GM23338 (cell line): ENCODE data around the gene TBX6. TPM values are rescaled to one million over a fixed set of nuclear protein-coding genes. Genes with fewer than 3 reads are reported as not detected.

Experiments used
- ATAC-seq: fragments of 200-7000 bp; cut with Tn5 transposase; 3 replicates; pipeline ENCODE4 v1.9.1; 2020
- DNase-seq: peaks from one replicate; pipeline ENCODE4 v3.0.0-alpha.2; 2015; ENCODE audit warnings: low spot score
- H2AFZ ChIP-seq: fragments of 200-600 bp; sonication (generic); 2 replicates; pipeline ENCODE4 v1.8.0; 2016; ENCODE audit warnings: antibody characterized with exemption, mild to moderate bottlenecking, moderate library complexity
- H3F3A ChIP-seq: fragments of 200-600 bp; sonication (generic); replicated peaks from 2 replicates; pipeline ENCODE4 v1.8.0; 2017; ENCODE audit warnings: antibody characterized with exemption, mixed run types, low read depth
- H3K27ac ChIP-seq: fragments of 200-600 bp; sonication (generic); 2 replicates; pipeline ENCODE4 v1.6.1; 2016; ENCODE audit warnings: low read depth
- H3K27me3 ChIP-seq: fragments of 200-600 bp; sonication (generic); 2 replicates; pipeline ENCODE4 v1.8.0; 2016; ENCODE audit warnings: mild to moderate bottlenecking, mixed run types, moderate library complexity; ENCODE audit not compliant: insufficient read depth
- H3K36me3 ChIP-seq: fragments of 200-600 bp; sonication (generic); 2 replicates; pipeline ENCODE4 v1.8.0; 2016; ENCODE audit warnings: mild to moderate bottlenecking; ENCODE audit not compliant: insufficient read depth
- H3K4me1 ChIP-seq: fragments of 200-600 bp; sonication (generic); 2 replicates; pipeline ENCODE4 v1.8.0; 2016; ENCODE audit warnings: mild to moderate bottlenecking, moderate library complexity; ENCODE audit not compliant: insufficient read depth
- H3K4me2 ChIP-seq: fragments of 200-600 bp; sonication (generic); 2 replicates; pipeline ENCODE4 v1.7.1; 2017; ENCODE audit warnings: mixed run types
- H3K4me3 ChIP-seq: fragments of 200-600 bp; sonication (generic); 2 replicates; pipeline ENCODE4 v1.6.1; 2016; ENCODE audit warnings: mixed run types
- H3K79me2 ChIP-seq: fragments of 200-600 bp; sonication (generic); replicated peaks from 2 replicates; pipeline ENCODE4 v1.8.0; 2017; ENCODE audit warnings: mild to moderate bottlenecking; ENCODE audit not compliant: insufficient read depth
- H3K9me2 ChIP-seq: fragments of 200-600 bp; sonication (generic); 2 replicates; pipeline ENCODE4 v1.8.0; 2017; ENCODE audit not compliant: insufficient read depth
- H4K20me1 ChIP-seq: fragments of 200-600 bp; sonication (generic); replicated peaks from 2 replicates; pipeline ENCODE4 v1.8.0; 2017; ENCODE audit warnings: mild to moderate bottlenecking; ENCODE audit not compliant: insufficient read depth
- H3K27ac Mint-ChIP-seq: 2 replicates; pipeline ENCODE4 v1.8.0; 2020; ENCODE audit warnings: inconsistent platforms, mild to moderate bottlenecking, moderate library complexity, mixed read lengths
- H3K27me3 Mint-ChIP-seq: 3 replicates; pipeline ENCODE4 v1.8.0; 2022; ENCODE audit warnings: low read depth, mild to moderate bottlenecking, moderate library complexity, mixed read lengths, inconsistent platforms; ENCODE audit not compliant: insufficient read depth, poor library complexity
- H3K36me3 Mint-ChIP-seq: 3 replicates; pipeline ENCODE4 v1.8.0; 2021; ENCODE audit warnings: low read depth, mild to moderate bottlenecking, inconsistent platforms, moderate library complexity, mixed read lengths
- H3K4me1 Mint-ChIP-seq: 3 replicates; pipeline ENCODE4 v1.8.0; 2020; ENCODE audit warnings: mild to moderate bottlenecking, inconsistent platforms, mixed read lengths
- H3K4me3 Mint-ChIP-seq: 3 replicates; pipeline ENCODE4 v1.8.0; 2021; ENCODE audit warnings: moderate library complexity, mild to moderate bottlenecking, inconsistent platforms, mixed read lengths
- H3K9me3 Mint-ChIP-seq: 3 replicates; pipeline ENCODE4 v1.8.0; 2020; ENCODE audit warnings: moderate library complexity, mild to moderate bottlenecking, inconsistent platforms, mixed read lengths
- CREB1 ChIP-seq: fragments of 250-450 bp; sonication (Bioruptor Pico); IDR thresholded peaks from 2 replicates; pipeline ENCODE4 v1.5.0; 2020; ENCODE audit warnings: low read depth, mild to moderate bottlenecking, moderate library complexity
- CTCF ChIP-seq, 2 experiments: fragments of 200-600 bp in 1 of 2; sonication (generic) in 1 of 2; conservative IDR thresholded peaks; 2 replicates each; pipeline versions ENCODE4 v1.5.1 to v1.6.1; 2016 to 2017; ENCODE audit warnings: antibody characterized with exemption in 2 of 2, low read depth in 2 of 2, mild to moderate bottlenecking in 2 of 2, moderate library complexity in 1 of 2
- EZH2 ChIP-seq: fragments of 200-600 bp; sonication (generic); IDR thresholded peaks from one replicate; pipeline ENCODE4 v1.8.0; 2017; ENCODE audit warnings: antibody characterized with exemption, mild to moderate bottlenecking, low read depth; ENCODE audit not compliant: unreplicated experiment
- EZH2phosphoT487 ChIP-seq: fragments of 200-600 bp; sonication (generic); IDR thresholded peaks from one replicate; pipeline ENCODE4 v1.8.1; 2018; ENCODE audit warnings: antibody characterized with exemption; ENCODE audit not compliant: unreplicated experiment
- JUNB ChIP-seq: IDR thresholded peaks from one replicate; pipeline ENCODE4 v1.6.1; 2016; ENCODE audit warnings: antibody characterized with exemption; ENCODE audit not compliant: unreplicated experiment
- NANOG ChIP-seq: IDR thresholded peaks from 2 replicates; pipeline ENCODE4 v1.6.1; 2016; ENCODE audit warnings: antibody characterized with exemption, borderline replicate concordance
- POLR2AphosphoS5 ChIP-seq: IDR thresholded peaks from 2 replicates; pipeline ENCODE4 v1.6.1; 2016; ENCODE audit warnings: antibody characterized with exemption, low read depth
- STAT1 ChIP-seq: IDR thresholded peaks from one replicate; pipeline ENCODE4 v1.6.1; 2016; ENCODE audit warnings: antibody characterized with exemption; ENCODE audit not compliant: unreplicated experiment
- ZNF114 ChIP-seq: fragments of 250-450 bp; sonication (Bioruptor Pico); IDR thresholded peaks from 2 replicates; pipeline ENCODE4 v1.5.0; 2020; ENCODE audit warnings: mild to moderate bottlenecking, moderate library complexity
- ZNF331 ChIP-seq: fragments of 250-450 bp; sonication (Bioruptor Pico); IDR thresholded peaks from 2 replicates; pipeline ENCODE4 v1.5.0; 2020; ENCODE audit warnings: low read depth, mild to moderate bottlenecking, moderate library complexity
- polyA plus RNA-seq: library from polyadenylated mRNA; unstranded; fragments of >200 nt; fragmentation: Nextera tagmentation; extraction: Ambion mirVana; gene quantifications from 2 replicates; pipeline ENCODE4 v1.2.1, GENCODE V29; 2016
- total RNA-seq: library from RNA; depleted of rRNA; stranded (reverse); fragments of >200 nt; shearing (Covaris generic); gene quantifications from 2 replicates; pipeline ENCODE4 v1.2.3, GENCODE V29; 2014
- TF ChIP-seq, protein P1 (sequence below): IDR thresholded peaks from one replicate; pipeline ENCODE4 v1.6.1; 2018; ENCODE audit warnings: antibody characterized with exemption; ENCODE audit not compliant: unreplicated experiment

The TBX6 gene
- total and polyA plus RNA-seq, 2 experiments from 2014 or later, result 1.1 to 2.4 TPM

DNA sequence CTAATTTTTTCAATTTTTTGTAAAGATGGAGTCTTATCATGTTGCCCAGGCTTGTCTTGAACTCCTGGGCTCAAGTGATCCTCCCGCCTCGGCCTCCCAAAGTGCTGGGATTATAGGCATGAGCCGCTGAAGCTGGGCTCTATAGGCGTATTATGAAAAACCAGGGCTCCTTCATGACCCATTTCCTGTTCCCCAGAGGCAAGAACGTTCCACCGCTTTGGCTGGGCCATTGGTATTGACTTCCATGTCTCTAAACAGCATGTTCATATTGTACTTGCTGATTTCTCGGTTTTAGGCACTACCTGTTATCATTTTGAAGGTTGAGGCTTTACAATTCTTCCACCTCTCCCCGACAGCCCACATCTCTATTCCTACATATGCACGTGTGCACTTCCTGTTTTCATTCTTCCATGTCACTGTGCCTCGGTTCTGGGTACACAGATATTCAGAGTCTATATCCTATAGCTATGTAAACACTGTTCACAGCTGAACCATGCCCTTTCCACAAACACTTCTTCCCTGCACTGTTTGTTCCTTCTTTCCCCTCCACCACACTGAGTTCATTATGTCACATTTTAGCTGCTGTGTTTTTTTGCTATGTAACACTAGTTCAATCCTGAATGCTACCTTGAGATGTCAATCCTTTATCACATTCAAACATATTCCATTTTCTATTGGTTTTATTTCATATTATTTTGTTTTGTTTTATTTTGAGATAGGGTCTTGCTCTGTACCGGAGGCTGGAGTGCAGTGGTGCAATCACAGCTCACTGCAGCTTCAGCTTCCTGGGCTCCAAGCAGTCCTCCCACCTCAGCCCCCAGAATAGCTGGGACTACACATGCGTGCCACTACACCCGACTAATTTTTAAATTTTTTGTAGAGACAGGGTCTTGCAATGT lies 48.1 kb upstream of the TBX6 start:
- no peaks in the 10 kb centered on the region for H4K20me1 ChIP-seq
- no peaks in the 10 kb centered on the region for H3K4me1 ChIP-seq
- TF ChIP-seq JUNB (no peak), CREB1 (no peak), STAT1 (no peak), POLR2AphosphoS5 (no peak)
- TF ChIP-seq, protein P1, sequence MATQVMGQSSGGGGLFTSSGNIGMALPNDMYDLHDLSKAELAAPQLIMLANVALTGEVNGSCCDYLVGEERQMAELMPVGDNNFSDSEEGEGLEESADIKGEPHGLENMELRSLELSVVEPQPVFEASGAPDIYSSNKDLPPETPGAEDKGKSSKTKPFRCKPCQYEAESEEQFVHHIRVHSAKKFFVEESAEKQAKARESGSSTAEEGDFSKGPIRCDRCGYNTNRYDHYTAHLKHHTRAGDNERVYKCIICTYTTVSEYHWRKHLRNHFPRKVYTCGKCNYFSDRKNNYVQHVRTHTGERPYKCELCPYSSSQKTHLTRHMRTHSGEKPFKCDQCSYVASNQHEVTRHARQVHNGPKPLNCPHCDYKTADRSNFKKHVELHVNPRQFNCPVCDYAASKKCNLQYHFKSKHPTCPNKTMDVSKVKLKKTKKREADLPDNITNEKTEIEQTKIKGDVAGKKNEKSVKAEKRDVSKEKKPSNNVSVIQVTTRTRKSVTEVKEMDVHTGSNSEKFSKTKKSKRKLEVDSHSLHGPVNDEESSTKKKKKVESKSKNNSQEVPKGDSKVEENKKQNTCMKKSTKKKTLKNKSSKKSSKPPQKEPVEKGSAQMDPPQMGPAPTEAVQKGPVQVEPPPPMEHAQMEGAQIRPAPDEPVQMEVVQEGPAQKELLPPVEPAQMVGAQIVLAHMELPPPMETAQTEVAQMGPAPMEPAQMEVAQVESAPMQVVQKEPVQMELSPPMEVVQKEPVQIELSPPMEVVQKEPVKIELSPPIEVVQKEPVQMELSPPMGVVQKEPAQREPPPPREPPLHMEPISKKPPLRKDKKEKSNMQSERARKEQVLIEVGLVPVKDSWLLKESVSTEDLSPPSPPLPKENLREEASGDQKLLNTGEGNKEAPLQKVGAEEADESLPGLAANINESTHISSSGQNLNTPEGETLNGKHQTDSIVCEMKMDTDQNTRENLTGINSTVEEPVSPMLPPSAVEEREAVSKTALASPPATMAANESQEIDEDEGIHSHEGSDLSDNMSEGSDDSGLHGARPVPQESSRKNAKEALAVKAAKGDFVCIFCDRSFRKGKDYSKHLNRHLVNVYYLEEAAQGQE, result no peak
- no peak overlapping the region for H2AFZ ChIP-seq
- H3F3A ChIP-seq, result no peaks in the 10 kb centered on the region
- H3K9me2 ChIP-seq, result no peaks in the 10 kb centered on the region
- no peak overlapping the region for H3K4me2 ChIP-seq
- DNase-seq (no peak), ATAC-seq (no peak)
- peaks cover 1% of the 10 kb centered on the region for H3K27me3 Mint-ChIP-seq
- no peaks in the 10 kb centered on the region for H3K36me3 ChIP-seq
- no peaks in the 10 kb centered on the region for H3K4me1 Mint-ChIP-seq
- no peaks in the 10 kb centered on the region for H3K27me3 ChIP-seq
- H3K9me3 Mint-ChIP-seq, result no peaks in the 10 kb centered on the region
- no peak overlapping the region for H3K27ac Mint-ChIP-seq
- no peak overlapping the region for H3K27ac ChIP-seq
- no peaks in the 10 kb centered on the region for H3K79me2 ChIP-seq
- H3K4me3 ChIP-seq, result no peak overlapping the region
- no peaks in the 10 kb centered on the region for H3K36me3 Mint-ChIP-seq
- H3K4me3 Mint-ChIP-seq, result no peak overlapping the region

DNA sequence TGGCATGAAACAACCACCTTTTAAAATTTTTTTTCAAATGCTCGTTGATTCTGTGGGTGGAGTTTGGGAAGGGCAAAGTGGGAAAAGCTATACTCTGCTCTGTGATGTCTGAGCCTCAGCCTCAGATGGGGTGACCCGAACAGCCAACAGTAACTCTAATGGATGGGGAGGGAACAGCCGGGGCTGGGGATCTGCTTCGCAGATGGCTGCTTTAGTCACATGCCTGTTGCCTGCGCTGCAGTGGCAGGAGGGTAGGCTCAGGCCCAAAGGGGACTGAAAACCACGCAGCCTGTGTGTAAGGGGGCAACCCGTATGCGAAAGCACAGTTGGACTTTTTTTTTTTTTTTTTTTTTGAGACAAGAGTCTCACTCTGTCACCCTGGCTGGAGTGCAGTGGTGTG lies 46.2 kb upstream of the TBX6 start:
- H3K27ac Mint-ChIP-seq, result no peak overlapping the region

More for the DNA sequence above, 46.2 kb upstream of the TBX6 start:
- H3K27ac ChIP-seq, result no peak overlapping the region
- no peaks in the 10 kb centered on the region for H3K9me3 Mint-ChIP-seq
- H3K36me3 Mint-ChIP-seq, result no peaks in the 10 kb centered on the region
- H3K36me3 ChIP-seq, result no peaks in the 10 kb centered on the region
- H4K20me1 ChIP-seq, result no peaks in the 10 kb centered on the region
- peaks cover 1% of the 10 kb centered on the region for H3K27me3 Mint-ChIP-seq
- no peaks in the 10 kb centered on the region for H3K9me2 ChIP-seq
- ATAC-seq (peak; percentile 57), DNase-seq (no peak)
- H3K4me3 Mint-ChIP-seq, result no peak overlapping the region
- H3K4me3 ChIP-seq, result no peak overlapping the region
- TF ChIP-seq EZH2phosphoT487, result no peak
- no peak for TF ChIP-seq NANOG
- no peak for TF ChIP-seq JUNB
- no peak for TF ChIP-seq CREB1
- TF ChIP-seq ZNF114 (CRISPR knock-in tag), result no peak
- no peak for TF ChIP-seq STAT1
- no peak for TF ChIP-seq CTCF (conservative IDR thresholded peaks at IDR 0.05; ENCODE audit: low read depth in 2 of 2)
- TF ChIP-seq ZNF331, result no peak
- TF ChIP-seq EZH2, result no peak
- no peak overlapping the region for H3K4me2 ChIP-seq
- no peaks in the 10 kb centered on the region for H3K4me1 ChIP-seq
- H3K27me3 ChIP-seq, result no peaks in the 10 kb centered on the region
- no peaks in the 10 kb centered on the region for H3K79me2 ChIP-seq
- no peaks in the 10 kb centered on the region for H3K4me1 Mint-ChIP-seq
- H3F3A ChIP-seq, result no peaks in the 10 kb centered on the region
- H2AFZ ChIP-seq, result no peak overlapping the region
